H1 (cell line): ENCODE results near the gene RAB32. TPM values are rescaled to one million over a fixed set of nuclear protein-coding genes. Genes with fewer than 3 reads are reported as not detected.

Experiments
- ASH2L ChIP-seq: fragments of 200-600, 300-600 bp; sonication (generic); IDR thresholded peaks from one replicate; pipeline ENCODE4 v1.7.1; 2017; ENCODE audit warnings: low read length
- CHD1 ChIP-seq: IDR thresholded peaks from 2 replicates; pipeline ENCODE4 v1.6.1; 2012; ENCODE audit warnings: low read depth, low read length, improper control_type of control experiment
- CREB1 ChIP-seq: IDR thresholded peaks from 2 replicates; pipeline ENCODE4 v1.6.1; 2012; ENCODE audit warnings: inconsistent platforms
- JUND ChIP-seq: IDR thresholded peaks from 2 replicates; pipeline ENCODE4 v1.6.1; 2011; ENCODE audit warnings: mild to moderate bottlenecking, improper control_type of control experiment, low read length
- KDM4A ChIP-seq: IDR thresholded peaks from one replicate; pipeline ENCODE4 v1.7.1; 2012; ENCODE audit warnings: low read depth, mild to moderate bottlenecking, moderate library complexity, low read length, inconsistent platforms; ENCODE audit not compliant: severe bottlenecking
- MAFK ChIP-seq: IDR thresholded peaks from 2 replicates; pipeline ENCODE4 v1.6.1; 2012; ENCODE audit warnings: low read depth, mild to moderate bottlenecking, improper control_type of control experiment, low read length
- NANOG ChIP-seq: IDR thresholded peaks from 2 replicates; pipeline ENCODE4 v1.6.1; 2011; ENCODE audit warnings: low read length, low read depth, mild to moderate bottlenecking, inconsistent platforms; ENCODE audit not compliant: insufficient read depth, poor library complexity, severe bottlenecking
- RFX5 ChIP-seq: IDR thresholded peaks from 2 replicates; pipeline ENCODE4 v1.6.1; 2011; ENCODE audit warnings: low read depth, low read length, improper control_type of control experiment, borderline replicate concordance
- SP4 ChIP-seq: IDR thresholded peaks from 2 replicates; pipeline ENCODE4 v1.6.1; 2012; ENCODE audit warnings: low read length, inconsistent platforms
- polyA plus RNA-seq, 7 experiments: library from polyadenylated mRNA; depleted of rRNA in 3 of 7; stranded (reverse) in 5 of 7; unstranded in 2 of 7; fragments of >200 nt in 5 of 7; fragments of 200-250 nt in 2 of 7; gene quantifications; 1 replicate in 5 of 7; 2 replicates in 1 of 7; 4 replicates in 1 of 7; pipeline versions ENCODE4 v1.2.1 to v1.2.3, GENCODE V29; 2011 to 2013; ENCODE audit warnings: missing spikeins in 2 of 7, mixed read lengths in 2 of 7
- total RNA-seq: library from RNA; stranded (reverse); fragmentation: NEBNext Ultra II Directional; extraction: Animal tissue kit (Norgen Biotek cat#: 25700); gene quantifications from 2 replicates; pipeline ENCODE4 v1.2.1, GENCODE V29; 2021
- TF ChIP-seq, protein P1 (sequence below): fragments of 300-600 bp; sonication (generic); IDR thresholded peaks from 2 replicates; pipeline ENCODE4 v1.7.1; 2012; ENCODE audit warnings: low read length, moderate library complexity, mild to moderate bottlenecking, inconsistent platforms; ENCODE audit not compliant: insufficient replicate concordance

Gene RAB32
- total and polyA plus RNA-seq, 2 of the 8 experiments (the other 6 are each of a cell fraction or from before 2014, with no cell fraction given): 3.9 to 6.3 TPM

DNA sequence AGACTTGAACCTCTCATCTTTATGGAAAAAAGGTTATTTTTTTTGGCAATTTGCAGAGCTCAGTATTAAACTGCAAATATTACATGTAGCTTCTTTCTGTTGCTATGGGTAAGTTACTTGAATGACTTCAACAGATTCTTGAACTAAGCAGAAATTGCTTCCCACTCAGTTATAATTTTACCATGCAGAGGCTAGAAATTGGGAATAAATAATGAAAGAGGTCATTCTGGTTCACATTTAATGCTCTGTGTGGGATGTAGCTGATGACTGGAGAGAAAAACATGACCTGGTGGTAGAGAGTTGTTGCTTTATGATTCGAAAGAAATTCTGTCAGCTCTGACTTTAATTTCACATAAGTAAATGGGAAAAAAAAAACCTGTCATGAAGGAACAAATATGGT, 38.3 kb downstream of the RAB32 start (continued):
- TF ChIP-seq, protein P1, sequence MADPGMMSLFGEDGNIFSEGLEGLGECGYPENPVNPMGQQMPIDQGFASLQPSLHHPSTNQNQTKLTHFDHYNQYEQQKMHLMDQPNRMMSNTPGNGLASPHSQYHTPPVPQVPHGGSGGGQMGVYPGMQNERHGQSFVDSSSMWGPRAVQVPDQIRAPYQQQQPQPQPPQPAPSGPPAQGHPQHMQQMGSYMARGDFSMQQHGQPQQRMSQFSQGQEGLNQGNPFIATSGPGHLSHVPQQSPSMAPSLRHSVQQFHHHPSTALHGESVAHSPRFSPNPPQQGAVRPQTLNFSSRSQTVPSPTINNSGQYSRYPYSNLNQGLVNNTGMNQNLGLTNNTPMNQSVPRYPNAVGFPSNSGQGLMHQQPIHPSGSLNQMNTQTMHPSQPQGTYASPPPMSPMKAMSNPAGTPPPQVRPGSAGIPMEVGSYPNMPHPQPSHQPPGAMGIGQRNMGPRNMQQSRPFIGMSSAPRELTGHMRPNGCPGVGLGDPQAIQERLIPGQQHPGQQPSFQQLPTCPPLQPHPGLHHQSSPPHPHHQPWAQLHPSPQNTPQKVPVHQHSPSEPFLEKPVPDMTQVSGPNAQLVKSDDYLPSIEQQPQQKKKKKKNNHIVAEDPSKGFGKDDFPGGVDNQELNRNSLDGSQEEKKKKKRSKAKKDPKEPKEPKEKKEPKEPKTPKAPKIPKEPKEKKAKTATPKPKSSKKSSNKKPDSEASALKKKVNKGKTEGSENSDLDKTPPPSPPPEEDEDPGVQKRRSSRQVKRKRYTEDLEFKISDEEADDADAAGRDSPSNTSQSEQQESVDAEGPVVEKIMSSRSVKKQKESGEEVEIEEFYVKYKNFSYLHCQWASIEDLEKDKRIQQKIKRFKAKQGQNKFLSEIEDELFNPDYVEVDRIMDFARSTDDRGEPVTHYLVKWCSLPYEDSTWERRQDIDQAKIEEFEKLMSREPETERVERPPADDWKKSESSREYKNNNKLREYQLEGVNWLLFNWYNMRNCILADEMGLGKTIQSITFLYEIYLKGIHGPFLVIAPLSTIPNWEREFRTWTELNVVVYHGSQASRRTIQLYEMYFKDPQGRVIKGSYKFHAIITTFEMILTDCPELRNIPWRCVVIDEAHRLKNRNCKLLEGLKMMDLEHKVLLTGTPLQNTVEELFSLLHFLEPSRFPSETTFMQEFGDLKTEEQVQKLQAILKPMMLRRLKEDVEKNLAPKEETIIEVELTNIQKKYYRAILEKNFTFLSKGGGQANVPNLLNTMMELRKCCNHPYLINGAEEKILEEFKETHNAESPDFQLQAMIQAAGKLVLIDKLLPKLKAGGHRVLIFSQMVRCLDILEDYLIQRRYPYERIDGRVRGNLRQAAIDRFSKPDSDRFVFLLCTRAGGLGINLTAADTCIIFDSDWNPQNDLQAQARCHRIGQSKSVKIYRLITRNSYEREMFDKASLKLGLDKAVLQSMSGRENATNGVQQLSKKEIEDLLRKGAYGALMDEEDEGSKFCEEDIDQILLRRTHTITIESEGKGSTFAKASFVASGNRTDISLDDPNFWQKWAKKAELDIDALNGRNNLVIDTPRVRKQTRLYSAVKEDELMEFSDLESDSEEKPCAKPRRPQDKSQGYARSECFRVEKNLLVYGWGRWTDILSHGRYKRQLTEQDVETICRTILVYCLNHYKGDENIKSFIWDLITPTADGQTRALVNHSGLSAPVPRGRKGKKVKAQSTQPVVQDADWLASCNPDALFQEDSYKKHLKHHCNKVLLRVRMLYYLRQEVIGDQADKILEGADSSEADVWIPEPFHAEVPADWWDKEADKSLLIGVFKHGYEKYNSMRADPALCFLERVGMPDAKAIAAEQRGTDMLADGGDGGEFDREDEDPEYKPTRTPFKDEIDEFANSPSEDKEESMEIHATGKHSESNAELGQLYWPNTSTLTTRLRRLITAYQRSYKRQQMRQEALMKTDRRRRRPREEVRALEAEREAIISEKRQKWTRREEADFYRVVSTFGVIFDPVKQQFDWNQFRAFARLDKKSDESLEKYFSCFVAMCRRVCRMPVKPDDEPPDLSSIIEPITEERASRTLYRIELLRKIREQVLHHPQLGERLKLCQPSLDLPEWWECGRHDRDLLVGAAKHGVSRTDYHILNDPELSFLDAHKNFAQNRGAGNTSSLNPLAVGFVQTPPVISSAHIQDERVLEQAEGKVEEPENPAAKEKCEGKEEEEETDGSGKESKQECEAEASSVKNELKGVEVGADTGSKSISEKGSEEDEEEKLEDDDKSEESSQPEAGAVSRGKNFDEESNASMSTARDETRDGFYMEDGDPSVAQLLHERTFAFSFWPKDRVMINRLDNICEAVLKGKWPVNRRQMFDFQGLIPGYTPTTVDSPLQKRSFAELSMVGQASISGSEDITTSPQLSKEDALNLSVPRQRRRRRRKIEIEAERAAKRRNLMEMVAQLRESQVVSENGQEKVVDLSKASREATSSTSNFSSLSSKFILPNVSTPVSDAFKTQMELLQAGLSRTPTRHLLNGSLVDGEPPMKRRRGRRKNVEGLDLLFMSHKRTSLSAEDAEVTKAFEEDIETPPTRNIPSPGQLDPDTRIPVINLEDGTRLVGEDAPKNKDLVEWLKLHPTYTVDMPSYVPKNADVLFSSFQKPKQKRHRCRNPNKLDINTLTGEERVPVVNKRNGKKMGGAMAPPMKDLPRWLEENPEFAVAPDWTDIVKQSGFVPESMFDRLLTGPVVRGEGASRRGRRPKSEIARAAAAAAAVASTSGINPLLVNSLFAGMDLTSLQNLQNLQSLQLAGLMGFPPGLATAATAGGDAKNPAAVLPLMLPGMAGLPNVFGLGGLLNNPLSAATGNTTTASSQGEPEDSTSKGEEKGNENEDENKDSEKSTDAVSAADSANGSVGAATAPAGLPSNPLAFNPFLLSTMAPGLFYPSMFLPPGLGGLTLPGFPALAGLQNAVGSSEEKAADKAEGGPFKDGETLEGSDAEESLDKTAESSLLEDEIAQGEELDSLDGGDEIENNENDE: no peak
- TF ChIP-seq JUND (no peak), CREB1 (no peak), RFX5 (no peak), NANOG (no peak), MAFK (no peak), KDM4A (no peak), CHD1 (no peak), ASH2L (no peak), SP4 (no peak)
